IMR-90 (cell line): Measurements from ENCODE around the gene PTPRK. TPM values are rescaled to one million over a fixed set of nuclear protein-coding genes. Genes with fewer than 3 reads are reported as not detected.
A peak's percentile ranks its signal among the peaks of the same experiment; 100 is the strongest.

Source experiments
- ATAC-seq: fragments of 200-7000 bp; cut with Tn5 transposase; 2 replicates; pipeline ENCODE4 v1.9.1; 2020; ENCODE audit warnings: low read depth, mild to moderate bottlenecking, moderate library complexity
- BruUV-seq: library from RNA; stranded (reverse); fragments of 400-500 nt; replicated peaks from 2 replicates; lab custom pipeline; 2021; lab: Mats Ljungman, UMichigan
- CTCF ChIA-PET: fragments of 300-600 bp; formaldehyde crosslinking; extraction: SDS; loops from one replicate; lab custom pipeline; 2021; ENCODE audit warnings: antibody characterized with exemption; lab: Yijun Ruan, JAX
- POLR2A ChIA-PET: fragments of 300-600 bp; sonication (Branson Sonifier 250); formaldehyde crosslinking; loops from one replicate; lab custom pipeline; 2022; ENCODE audit warnings: antibody characterized with exemption; ENCODE audit not compliant: unreplicated experiment; lab: Charles Lee
- DNase-seq: peaks from one replicate; pipeline ENCODE4 v3.0.0; 2013
- H2AFZ ChIP-seq: replicated peaks from 2 replicates; pipeline ENCODE3; 2013; ENCODE audit warnings: low read length, mild to moderate bottlenecking; ENCODE audit not compliant: poor library complexity
- H2AK5ac ChIP-seq: 2 replicates; pipeline ENCODE4 v1.6.1; 2013; ENCODE audit warnings: low read depth, low read length, inconsistent platforms
- H2AK9ac ChIP-seq: replicated peaks from 2 replicates; pipeline ENCODE3; 2013; ENCODE audit warnings: mild to moderate bottlenecking, low read depth, low read length, moderate library complexity; ENCODE audit not compliant: poor library complexity
- H2BK120ac ChIP-seq: 2 replicates; pipeline ENCODE4 v1.6.1; 2013; ENCODE audit warnings: low read depth, low read length, inconsistent platforms
- H2BK15ac ChIP-seq: 3 replicates; pipeline ENCODE4 v1.6.1; 2013; ENCODE audit warnings: low read depth, low read length, inconsistent platforms
- H2BK20ac ChIP-seq: 2 replicates; pipeline ENCODE4 v1.6.1; 2013; ENCODE audit warnings: low read depth, mild to moderate bottlenecking, inconsistent platforms, low read length, moderate library complexity
- H2BK5ac ChIP-seq: 2 replicates; pipeline ENCODE4 v1.6.1; 2013; ENCODE audit warnings: mild to moderate bottlenecking, low read depth, low read length, inconsistent platforms; ENCODE audit not compliant: poor library complexity, severe bottlenecking
- H3K14ac ChIP-seq: replicated peaks from 2 replicates; pipeline ENCODE4 v1.6.1; 2013; ENCODE audit warnings: low read depth, low read length, inconsistent platforms
- H3K18ac ChIP-seq: 2 replicates; pipeline ENCODE4 v1.6.1; 2013; ENCODE audit warnings: low read depth, low read length, control low read depth
- H3K23ac ChIP-seq: 2 replicates; pipeline ENCODE4 v1.6.1; 2013; ENCODE audit warnings: low read depth, low read length, inconsistent platforms
- H3K27ac ChIP-seq: 2 replicates; pipeline ENCODE4 v1.5.1; 2013; ENCODE audit warnings: mild to moderate bottlenecking, control low read depth, low read length; ENCODE audit not compliant: insufficient read depth
- H3K27me3 ChIP-seq: 2 replicates; pipeline ENCODE4 v1.6.1; 2013; ENCODE audit warnings: low read length; ENCODE audit not compliant: control insufficient read depth, insufficient read depth
- H3K36me3 ChIP-seq: 2 replicates; pipeline ENCODE4 v1.6.1; 2013; ENCODE audit warnings: low read length, mixed read lengths; ENCODE audit not compliant: control insufficient read depth, insufficient read depth
- H3K4ac ChIP-seq: 2 replicates; pipeline ENCODE4 v1.6.1; 2013; ENCODE audit warnings: low read depth, low read length, inconsistent platforms
- H3K4me1 ChIP-seq: 2 replicates; pipeline ENCODE4 v1.6.1; 2013; ENCODE audit warnings: low read length, mixed read lengths; ENCODE audit not compliant: control insufficient read depth, insufficient read depth
- H3K4me2 ChIP-seq: 2 replicates; pipeline ENCODE4 v1.6.1; 2013; ENCODE audit warnings: low read depth, mild to moderate bottlenecking, control low read depth, low read length, moderate library complexity
- H3K4me3 ChIP-seq: 2 replicates; pipeline ENCODE4 v1.5.1; 2013; ENCODE audit warnings: low read depth, mild to moderate bottlenecking, control low read depth, low read length, moderate library complexity; ENCODE audit not compliant: insufficient read depth
- H3K56ac ChIP-seq: 2 replicates; pipeline ENCODE4 v1.6.1; 2013; ENCODE audit warnings: low read length, inconsistent platforms; ENCODE audit not compliant: insufficient read depth; ENCODE audit errors: extremely low read depth
- H3K79me1 ChIP-seq, 2 experiments: 2 replicates each; pipeline ENCODE4 v1.6.1; 2013; ENCODE audit warnings: low read length in 2 of 2, inconsistent platforms in 1 of 2, low read depth in 1 of 2
- H3K9ac ChIP-seq: 2 replicates; pipeline ENCODE4 v1.6.1; 2013; ENCODE audit warnings: low read depth, low read length, control low read depth
- H3K9me1 ChIP-seq: 2 replicates; pipeline ENCODE4 v1.6.1; 2013; ENCODE audit warnings: low read length, inconsistent platforms; ENCODE audit not compliant: insufficient read depth
- H3K9me3 ChIP-seq: 2 replicates; pipeline ENCODE4 v1.6.1; 2013; ENCODE audit warnings: low read length; ENCODE audit not compliant: control insufficient read depth, insufficient read depth
- H4K20me1 ChIP-seq: 2 replicates; pipeline ENCODE4 v1.6.1; 2013; ENCODE audit warnings: low read length, inconsistent platforms; ENCODE audit not compliant: insufficient read depth
- H4K5ac ChIP-seq: 2 replicates; pipeline ENCODE4 v1.6.1; 2013; ENCODE audit warnings: mild to moderate bottlenecking, low read depth, low read length, control low read depth
- H4K8ac ChIP-seq, 2 experiments: 2 replicates each; pipeline ENCODE4 v1.6.1; 2013; ENCODE audit warnings: low read depth in 2 of 2, low read length in 2 of 2, control low read depth in 1 of 2, inconsistent platforms in 1 of 2
- H4K91ac ChIP-seq: 2 replicates; pipeline ENCODE4 v1.6.1; 2013; ENCODE audit warnings: low read depth, low read length, inconsistent platforms; ENCODE audit not compliant: insufficient read depth
- BHLHE40 ChIP-seq: fragments of 150-350 bp; IDR thresholded peaks from 2 replicates; pipeline ENCODE4 v1.6.1; 2016; ENCODE audit warnings: mild to moderate bottlenecking, low read depth, low read length
- CEBPB ChIP-seq: IDR thresholded peaks from 2 replicates; pipeline ENCODE4 v1.6.1; 2012; ENCODE audit warnings: low read depth, low read length, improper control_type of control experiment
- CHD1 ChIP-seq: IDR thresholded peaks from 2 replicates; pipeline ENCODE4 v1.6.1; 2012; ENCODE audit warnings: low read depth, low read length, improper control_type of control experiment
- FOS ChIP-seq: fragments of 150-350 bp; IDR thresholded peaks from 2 replicates; pipeline ENCODE4 v1.6.1; 2016; ENCODE audit warnings: low read depth, low read length
- MAFK ChIP-seq: IDR thresholded peaks from 2 replicates; pipeline ENCODE4 v1.6.1; 2012; ENCODE audit warnings: low read depth, low read length, improper control_type of control experiment
- MAZ ChIP-seq: IDR thresholded peaks from 2 replicates; pipeline ENCODE4 v1.6.1; 2012; ENCODE audit warnings: low read depth, mild to moderate bottlenecking, low read length, improper control_type of control experiment, moderate library complexity, borderline replicate concordance
- MXI1 ChIP-seq: IDR thresholded peaks from 2 replicates; pipeline ENCODE4 v1.6.1; 2012; ENCODE audit warnings: low read depth, mild to moderate bottlenecking, low read length, moderate library complexity, borderline replicate concordance
- NFE2L2 ChIP-seq: fragments of 150-350 bp; IDR thresholded peaks from 2 replicates; pipeline ENCODE4 v1.6.1; 2016; ENCODE audit warnings: low read depth, mild to moderate bottlenecking, low read length
- POLR2A ChIP-seq: IDR thresholded peaks from 2 replicates; pipeline ENCODE4 v1.6.1; 2012; ENCODE audit warnings: mild to moderate bottlenecking, low read depth, low read length
- RAD21 ChIP-seq: IDR thresholded peaks from 2 replicates; pipeline ENCODE4 v1.6.1; 2012; ENCODE audit warnings: low read length, improper control_type of control experiment
- RCOR1 ChIP-seq: IDR thresholded peaks from 2 replicates; pipeline ENCODE4 v1.6.1; 2012; ENCODE audit warnings: mild to moderate bottlenecking, low read length, improper control_type of control experiment; ENCODE audit not compliant: insufficient replicate concordance
- RFX5 ChIP-seq: IDR thresholded peaks from 2 replicates; pipeline ENCODE4 v1.8.0; 2012; ENCODE audit warnings: low read depth, mild to moderate bottlenecking, low read length, moderate library complexity
- SMC3 ChIP-seq: fragments of 150-350 bp; IDR thresholded peaks from 2 replicates; pipeline ENCODE4 v1.6.1; 2016; ENCODE audit warnings: low read depth, mild to moderate bottlenecking, antibody characterized with exemption, low read length, moderate library complexity
- WGBS, 2 experiments: methylation state at CpG; one replicate each; pipeline versions ENCODE4 v1.1.5 to v1.1.7; 2013; ENCODE audit warnings: missing lambda C conversion rate in 2 of 2; ENCODE audit not compliant: insufficient read length in 1 of 2; ENCODE audit errors: extremely low coverage in 2 of 2; 5-methylcytosine and 5-hydroxymethylcytosine counted together
- dilution Hi-C: fragments of 300-500 bp; cut with HindIII; formaldehyde crosslinking; loops from one replicate; pipeline ENCODE4 v1.14.3; 2018; ENCODE audit warnings: low sequenced_read_pairs; ENCODE audit not compliant: unreplicated experiment
- in situ Hi-C: fragments of 300-500 bp; cut with MboI; formaldehyde crosslinking; loops from 3 replicates; pipeline ENCODE4 v1.14.3; 2019; ENCODE audit warnings: low sequenced_read_pairs, inconsistent platforms, mixed read lengths
- intact Hi-C: fragments of 100-400 bp; cut with micrococcal nuclease; formaldehyde crosslinking; loops from 2 replicates; pipeline ENCODE4 v1.10.0; 2022
- polyA plus RNA-seq, 3 experiments: library from polyadenylated mRNA; depleted of rRNA; stranded (reverse); fragments of >200 nt; gene quantifications; 2 replicates each; pipeline ENCODE4 v1.2.3, GENCODE V29; 2012; ENCODE audit warnings: low replicate concordance in 1 of 3
- total RNA-seq: library from RNA; depleted of rRNA; stranded (reverse); fragments of >200 nt; gene quantifications from 2 replicates; pipeline ENCODE4 v1.2.3, GENCODE V29; 2012
- TF ChIP-seq, protein P1 (sequence below): fragments of 150-350 bp; IDR thresholded peaks from 2 replicates; pipeline ENCODE4 v1.6.1; 2017; ENCODE audit warnings: mild to moderate bottlenecking, antibody characterized with exemption, low read length, low read depth
- TF ChIP-seq, protein P2 (sequence below): fragments of 150-350 bp; IDR thresholded peaks from 2 replicates; pipeline ENCODE4 v1.6.1; 2016; ENCODE audit warnings: low read depth, mild to moderate bottlenecking, low read length, moderate library complexity, borderline replicate concordance
- TF ChIP-seq, protein P3 (sequence below): conservative IDR thresholded peaks from 2 replicates; pipeline ENCODE4 v1.5.1; 2012; ENCODE audit warnings: mild to moderate bottlenecking, low read depth, low read length, improper control_type of control experiment

The PTPRK gene
- total and polyA plus RNA-seq, 2 of the 4 experiments (the other 2 are of a cell fraction), result 18.0 to 80.8 TPM

DNA sequence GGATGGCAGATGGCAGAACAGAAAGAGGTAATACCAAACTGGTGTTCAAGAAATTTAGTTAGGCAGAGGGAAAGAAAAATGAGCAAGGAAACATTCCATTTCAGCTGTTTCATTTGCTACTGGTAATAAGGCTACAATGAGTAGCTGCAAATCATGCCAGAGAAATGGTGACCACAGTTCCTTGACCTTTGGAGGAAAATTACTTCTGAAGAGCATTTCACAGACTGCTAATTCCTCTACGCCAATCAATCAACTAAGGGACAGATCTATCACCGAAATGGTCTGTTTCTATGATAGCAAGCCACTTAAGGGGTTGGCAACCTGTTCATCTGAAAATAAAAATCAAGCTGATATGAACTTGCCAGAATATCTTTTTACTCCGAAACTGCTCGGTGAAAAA lies 119.5 kb downstream of the PTPRK start:
- H2AFZ ChIP-seq, result no peak overlapping the region
- POLR2A ChIA-PET, result no interaction called here
- CTCF ChIA-PET, result interaction anchor here (0.6 kb wide), 1 partner anchor 334 kb away, joined by 4 read pairs; no protein-coding TSS in a partner anchor
- no peak overlapping the region for H2BK20ac ChIP-seq
- H3K9ac ChIP-seq, result no peak overlapping the region
- TF ChIP-seq RCOR1, result no peak
- no peak for TF ChIP-seq BHLHE40
- TF ChIP-seq FOS, result no peak
- TF ChIP-seq MAZ, result no peak
- TF ChIP-seq NFE2L2, result no peak
- no peak for TF ChIP-seq CHD1
- no peak for TF ChIP-seq SMC3
- TF ChIP-seq CEBPB, result no peak
- TF ChIP-seq, protein P1, sequence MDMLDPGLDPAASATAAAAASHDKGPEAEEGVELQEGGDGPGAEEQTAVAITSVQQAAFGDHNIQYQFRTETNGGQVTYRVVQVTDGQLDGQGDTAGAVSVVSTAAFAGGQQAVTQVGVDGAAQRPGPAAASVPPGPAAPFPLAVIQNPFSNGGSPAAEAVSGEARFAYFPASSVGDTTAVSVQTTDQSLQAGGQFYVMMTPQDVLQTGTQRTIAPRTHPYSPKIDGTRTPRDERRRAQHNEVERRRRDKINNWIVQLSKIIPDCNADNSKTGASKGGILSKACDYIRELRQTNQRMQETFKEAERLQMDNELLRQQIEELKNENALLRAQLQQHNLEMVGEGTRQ, result no peak
- TF ChIP-seq POLR2A, result no peak
- TF ChIP-seq MAFK, result no peak
- TF ChIP-seq RFX5, result no peak
- TF ChIP-seq, protein P2, sequence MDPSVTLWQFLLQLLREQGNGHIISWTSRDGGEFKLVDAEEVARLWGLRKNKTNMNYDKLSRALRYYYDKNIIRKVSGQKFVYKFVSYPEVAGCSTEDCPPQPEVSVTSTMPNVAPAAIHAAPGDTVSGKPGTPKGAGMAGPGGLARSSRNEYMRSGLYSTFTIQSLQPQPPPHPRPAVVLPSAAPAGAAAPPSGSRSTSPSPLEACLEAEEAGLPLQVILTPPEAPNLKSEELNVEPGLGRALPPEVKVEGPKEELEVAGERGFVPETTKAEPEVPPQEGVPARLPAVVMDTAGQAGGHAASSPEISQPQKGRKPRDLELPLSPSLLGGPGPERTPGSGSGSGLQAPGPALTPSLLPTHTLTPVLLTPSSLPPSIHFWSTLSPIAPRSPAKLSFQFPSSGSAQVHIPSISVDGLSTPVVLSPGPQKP, result no peak
- no peak for TF ChIP-seq MXI1
- no peak for TF ChIP-seq RAD21
- TF ChIP-seq, protein P3, sequence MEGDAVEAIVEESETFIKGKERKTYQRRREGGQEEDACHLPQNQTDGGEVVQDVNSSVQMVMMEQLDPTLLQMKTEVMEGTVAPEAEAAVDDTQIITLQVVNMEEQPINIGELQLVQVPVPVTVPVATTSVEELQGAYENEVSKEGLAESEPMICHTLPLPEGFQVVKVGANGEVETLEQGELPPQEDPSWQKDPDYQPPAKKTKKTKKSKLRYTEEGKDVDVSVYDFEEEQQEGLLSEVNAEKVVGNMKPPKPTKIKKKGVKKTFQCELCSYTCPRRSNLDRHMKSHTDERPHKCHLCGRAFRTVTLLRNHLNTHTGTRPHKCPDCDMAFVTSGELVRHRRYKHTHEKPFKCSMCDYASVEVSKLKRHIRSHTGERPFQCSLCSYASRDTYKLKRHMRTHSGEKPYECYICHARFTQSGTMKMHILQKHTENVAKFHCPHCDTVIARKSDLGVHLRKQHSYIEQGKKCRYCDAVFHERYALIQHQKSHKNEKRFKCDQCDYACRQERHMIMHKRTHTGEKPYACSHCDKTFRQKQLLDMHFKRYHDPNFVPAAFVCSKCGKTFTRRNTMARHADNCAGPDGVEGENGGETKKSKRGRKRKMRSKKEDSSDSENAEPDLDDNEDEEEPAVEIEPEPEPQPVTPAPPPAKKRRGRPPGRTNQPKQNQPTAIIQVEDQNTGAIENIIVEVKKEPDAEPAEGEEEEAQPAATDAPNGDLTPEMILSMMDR, result no peak
- no peaks in the 10 kb centered on the region for H3K9me3 ChIP-seq
- no peak overlapping the region for H3K18ac ChIP-seq
- ATAC-seq (no peak), DNase-seq (peak; percentile 7)
- H3K36me3 ChIP-seq, result peaks cover 5% of the 10 kb centered on the region
- dilution Hi-C loops (no loop called here), in situ Hi-C loops (no loop called here), intact Hi-C loops (no loop called here)
- WGBS, 2 experiments, result 80% methylated on average over 2 of the region's 4 CpGs; no CpG with 5 or more reads in 1 of the 2 experiments
- H2BK120ac ChIP-seq, result no peak overlapping the region
- H2AK5ac ChIP-seq, result no peak overlapping the region
- no peak overlapping the region for H3K4me2 ChIP-seq
- H4K20me1 ChIP-seq, result no peaks in the 10 kb centered on the region; the same call in 1 of the 2 replicates
- no peak overlapping the region for H2BK5ac ChIP-seq
- no peak overlapping the region for H3K27ac ChIP-seq
- H3K27me3 ChIP-seq, result no peaks in the 10 kb centered on the region
- no peak overlapping the region for H4K5ac ChIP-seq
- no peak overlapping the region for H4K8ac ChIP-seq
- no peak overlapping the region for H2AK9ac ChIP-seq
- no peak overlapping the region for H4K91ac ChIP-seq
- no peak overlapping the region for H2BK15ac ChIP-seq
- no peaks in the 10 kb centered on the region; the same call in 1 of the 2 replicates for H3K4me1 ChIP-seq
- no peaks in the 10 kb centered on the region for H3K9me1 ChIP-seq
- H3K14ac ChIP-seq, result no peak overlapping the region
- no peak overlapping the region for H3K4ac ChIP-seq
- no peak overlapping the region for H3K56ac ChIP-seq
- BruUV-seq, result no TSS peak
- no peak overlapping the region for H3K23ac ChIP-seq
- H3K4me3 ChIP-seq, result no peak overlapping the region
- H3K79me1 ChIP-seq, result peaks cover 14 to 35% of the 10 kb centered on the region in 2 experiments; a peak in 3 of 4 replicates
